HG03095 (cell line): ENCODE results near the gene NELFCD.
"Not testable (repeated sequence)": the region's sequence is repeated elsewhere in the genome, so short reads cannot be mapped to it uniquely, and the experiment has no call there.

ENCODE experiments used
- ATAC-seq: cut with Tn5 transposase; IDR thresholded peaks from one replicate; pipeline ENCODE4 v1.9.1; 2021; ENCODE audit warnings: moderate library complexity; ENCODE audit not compliant: unreplicated experiment

The NELFCD gene

GRCh38 chr20:59007665-59008511 lies 26.8 kb downstream of the NELFCD start:
- peak; percentile 37 for ATAC-seq

DNA sequence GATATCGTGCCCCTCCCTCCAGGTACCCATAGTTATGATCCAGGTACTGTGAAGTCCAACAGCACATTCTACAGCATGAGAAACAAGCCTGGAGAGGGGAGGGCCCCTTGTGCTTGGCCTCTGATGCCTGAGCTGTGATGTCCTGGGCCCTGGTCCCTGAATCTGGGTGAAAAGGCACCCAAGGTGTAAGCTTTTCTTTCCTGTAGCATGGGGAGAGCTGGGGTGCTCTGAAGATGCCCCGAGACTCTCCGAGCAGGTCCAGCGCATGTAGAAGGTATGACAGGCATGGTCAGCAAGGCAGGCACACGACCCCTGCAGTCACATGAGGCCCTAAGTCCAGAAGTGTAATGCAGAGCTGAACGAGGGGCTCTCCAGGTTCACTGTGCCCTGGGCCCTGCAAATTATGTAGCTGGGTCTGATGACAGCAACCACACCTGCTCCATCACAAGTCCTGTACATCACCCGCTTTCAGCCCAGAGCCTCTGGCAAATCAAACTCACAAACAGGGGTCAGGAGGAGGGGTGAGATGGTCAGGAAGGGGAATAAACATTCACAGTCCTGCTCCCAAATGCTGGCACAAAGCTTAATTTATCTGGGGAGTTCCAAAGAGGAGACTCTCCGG lies 27.8 kb downstream of the NELFCD start:
- ATAC-seq: no peak

GRCh38 chr20:59010321-59010994 lies 29.4 kb downstream of the NELFCD start:
- no peak for ATAC-seq

GRCh38 chr20:59010995-59011873 lies 30.2 kb downstream of the NELFCD start:
- no peak for ATAC-seq

- not testable (repeated sequence) for ATAC-seq
Observed at GRCh38 chr20:59011874-59012157, 30.8 kb downstream of the NELFCD start.

DNA sequence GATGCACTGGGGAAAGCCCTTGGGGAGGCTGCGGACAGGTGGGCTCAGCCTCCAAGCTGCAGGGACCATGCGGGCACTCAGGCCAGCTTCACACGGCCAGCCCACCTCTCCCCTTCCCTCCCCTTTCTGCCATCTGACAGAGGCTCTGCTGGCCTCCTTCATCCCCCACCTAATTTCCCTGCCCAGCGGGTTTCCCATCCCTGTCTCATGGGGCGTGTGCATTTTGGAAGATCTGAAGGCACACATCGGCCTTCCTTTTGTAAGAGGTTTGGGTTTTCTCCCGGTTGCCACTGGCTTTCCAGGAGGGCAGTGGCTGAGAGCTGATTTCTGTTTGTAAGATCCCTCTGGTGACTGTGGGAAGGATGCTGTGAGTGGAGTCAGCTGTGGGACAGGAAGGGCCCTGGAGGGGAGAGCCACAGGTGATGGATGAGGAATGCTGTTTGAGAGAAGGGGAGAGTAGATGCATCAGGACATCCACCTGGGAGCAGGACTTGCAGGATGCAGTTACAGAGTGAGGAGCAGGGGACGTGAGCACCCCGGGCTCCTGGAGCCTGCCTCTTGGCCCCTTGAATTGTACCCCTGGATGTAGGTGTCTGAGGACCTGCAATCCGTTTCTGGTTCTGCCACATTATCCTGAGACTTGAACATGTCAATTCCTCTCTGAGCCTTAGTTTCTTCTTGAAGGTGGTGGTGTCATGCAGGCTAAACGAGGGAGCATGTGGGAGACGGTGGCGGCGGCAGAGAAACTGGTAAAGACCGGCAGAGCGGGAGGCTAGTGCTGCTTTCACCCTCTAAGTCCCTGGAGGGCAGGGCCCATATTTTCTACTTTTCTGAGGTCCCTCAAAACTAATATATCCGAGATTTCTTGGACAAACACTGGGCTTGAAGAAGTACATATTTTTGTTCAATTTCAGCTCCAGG lies 32.2 kb downstream of the NELFCD start:
- no peak for ATAC-seq

DNA sequence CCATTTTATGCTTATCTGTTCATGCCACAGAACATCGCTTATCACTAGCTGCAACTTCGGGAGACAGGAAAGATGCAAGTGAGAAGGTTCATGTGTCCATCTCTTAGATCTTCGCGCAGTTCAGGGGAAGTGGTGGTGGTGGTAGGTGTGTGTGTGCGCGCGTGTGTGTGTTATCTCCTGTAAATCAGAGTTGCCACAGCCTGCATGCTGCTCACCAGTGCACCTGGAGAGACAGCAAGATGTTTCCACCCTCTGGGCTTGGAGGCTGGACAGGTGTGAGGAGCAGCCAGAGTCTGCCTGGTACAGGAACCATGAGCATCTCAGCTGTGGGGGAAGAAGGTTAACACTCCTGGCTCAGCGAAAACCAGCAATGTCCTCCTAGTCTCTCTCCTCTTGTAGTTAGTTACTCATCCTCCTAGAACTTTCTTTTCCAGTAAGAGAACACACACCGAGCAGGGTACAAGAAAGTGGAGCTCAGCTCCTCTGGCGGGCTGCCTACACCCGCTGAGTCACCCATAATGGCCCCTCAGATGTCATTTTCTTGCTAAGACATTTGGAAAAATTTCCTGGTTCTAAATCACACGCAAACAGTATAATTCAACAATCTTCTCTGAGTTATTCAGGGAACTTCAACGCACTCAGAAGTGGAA lies 33.0 kb downstream of the NELFCD start:
- ATAC-seq: no peak

DNA sequence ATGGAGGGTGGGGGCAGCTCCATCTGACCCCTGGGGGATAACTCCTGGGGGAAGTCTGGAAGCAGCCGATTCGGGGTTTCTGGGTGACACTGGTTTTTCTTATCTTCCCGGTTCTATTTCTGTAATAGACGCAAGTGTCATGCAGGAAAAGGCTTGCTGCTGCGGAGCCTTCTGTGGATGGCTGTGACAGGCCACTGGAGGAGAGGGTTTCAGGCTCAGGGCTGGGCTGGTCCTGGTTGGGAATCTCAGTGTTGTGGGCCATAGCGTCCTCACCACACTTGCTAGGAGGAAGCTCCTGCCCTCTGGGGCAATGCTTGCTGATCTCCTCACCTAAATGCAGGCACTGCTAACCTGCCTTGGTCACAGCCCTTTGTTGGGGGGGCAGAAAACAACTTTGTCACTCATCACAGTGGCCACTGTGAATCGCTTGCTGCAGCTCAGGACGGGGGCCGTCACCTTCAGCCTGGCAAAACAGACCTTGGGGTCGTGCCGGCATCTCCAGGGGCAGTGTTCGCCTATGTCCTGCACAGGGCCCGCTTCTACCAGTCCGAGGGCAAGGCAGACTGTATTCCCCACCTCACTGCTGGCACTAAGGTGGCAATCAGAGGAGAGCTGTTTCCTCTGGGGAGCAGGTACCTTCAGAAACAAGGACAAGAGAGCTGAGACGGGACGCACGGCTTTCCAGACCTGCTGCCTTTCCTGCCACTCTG lies 33.8 kb downstream of the NELFCD start:
- ATAC-seq: no peak

DNA sequence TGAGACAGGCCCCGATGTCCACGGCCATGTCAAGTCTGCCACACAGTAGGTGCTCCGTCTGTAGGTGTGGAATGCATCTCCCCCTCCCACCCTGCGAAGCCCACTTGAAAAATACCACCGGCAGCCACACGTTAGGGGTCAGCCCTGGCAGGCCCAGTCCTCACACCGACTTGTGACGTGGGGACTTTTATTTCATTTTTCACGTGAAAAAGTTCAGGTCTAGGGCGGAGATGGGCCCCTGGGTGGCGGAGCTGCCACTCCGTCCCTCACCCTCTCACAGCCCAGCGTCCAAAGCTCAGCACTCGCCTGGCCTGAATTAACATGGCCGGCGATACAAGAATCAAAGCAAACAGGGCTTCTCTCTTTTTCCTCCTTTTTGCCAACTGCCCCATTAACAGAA lies 34.4 kb downstream of the NELFCD start:
- no peak for ATAC-seq

GRCh38 chr20:59015812-59016711 lies 35.0 kb downstream of the NELFCD start:
- no peak for ATAC-seq

DNA sequence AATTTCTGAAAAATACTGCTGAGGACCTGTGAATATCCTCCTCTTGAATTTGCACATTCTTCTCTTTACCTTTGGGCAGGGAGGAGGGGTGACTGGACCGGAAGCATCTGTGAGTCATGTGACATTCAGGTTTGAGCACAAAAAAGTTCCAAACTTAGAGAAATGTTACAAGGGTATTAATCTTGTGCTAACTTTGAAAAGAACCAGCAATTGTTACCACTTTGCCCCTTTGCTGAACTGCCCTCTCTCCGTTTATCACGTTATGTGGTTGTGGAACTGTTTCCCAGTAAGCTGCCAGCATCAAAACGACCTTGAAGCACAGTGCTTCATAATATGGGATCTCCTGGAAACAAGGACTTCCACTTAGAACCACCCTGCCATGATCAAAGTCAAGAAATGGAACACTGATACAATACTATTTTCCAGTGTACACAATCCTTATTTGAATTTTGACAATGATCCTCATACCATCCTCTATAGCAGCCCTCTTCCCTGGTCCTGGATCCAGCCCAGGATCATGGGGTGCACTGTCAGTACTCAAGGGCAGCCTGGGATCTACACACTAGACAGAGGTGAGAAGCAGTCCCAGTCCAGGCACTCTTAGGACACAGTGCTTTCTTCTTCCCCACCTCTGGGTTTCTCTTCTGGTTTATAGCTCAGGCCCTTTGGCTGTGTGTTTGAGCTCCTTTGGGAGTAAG lies 35.9 kb downstream of the NELFCD start:
- no peak for ATAC-seq

DNA sequence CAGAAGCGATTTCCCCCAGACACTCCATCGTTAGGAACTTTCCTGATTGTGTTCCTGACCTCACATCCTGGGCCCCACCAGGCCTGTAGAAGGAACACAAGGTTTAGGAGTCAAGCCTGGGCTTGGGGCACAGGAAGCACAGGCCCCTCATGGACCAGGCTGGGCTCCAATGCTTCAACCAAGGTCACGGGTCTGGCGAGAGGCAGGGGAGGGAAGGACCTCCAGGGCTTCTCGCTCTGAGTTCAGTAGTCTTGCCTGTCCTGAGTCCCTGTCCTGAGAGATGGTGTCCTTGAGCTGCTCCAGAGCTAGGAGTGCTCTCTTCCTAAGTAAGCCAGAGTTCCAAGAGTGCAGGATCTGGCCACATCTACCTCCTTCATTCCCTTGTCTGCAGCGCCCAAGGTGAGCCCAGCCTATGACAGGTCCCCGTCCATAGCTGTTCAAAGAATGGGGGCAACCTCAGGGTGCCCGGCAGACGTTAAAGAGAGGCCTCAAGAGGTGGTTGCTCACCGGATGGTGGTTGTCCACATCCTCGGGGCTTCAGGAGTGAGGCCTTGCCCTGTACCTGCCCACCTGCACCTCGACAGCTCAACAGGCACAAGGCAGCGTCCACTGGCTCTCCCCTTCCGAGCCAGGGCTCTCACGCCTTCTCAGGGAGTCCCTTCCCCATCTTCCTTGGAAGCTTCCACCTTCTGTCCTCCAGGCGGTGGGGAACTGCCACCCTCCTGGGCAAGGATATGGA lies 36.6 kb downstream of the NELFCD start:
- no peak for ATAC-seq

DNA sequence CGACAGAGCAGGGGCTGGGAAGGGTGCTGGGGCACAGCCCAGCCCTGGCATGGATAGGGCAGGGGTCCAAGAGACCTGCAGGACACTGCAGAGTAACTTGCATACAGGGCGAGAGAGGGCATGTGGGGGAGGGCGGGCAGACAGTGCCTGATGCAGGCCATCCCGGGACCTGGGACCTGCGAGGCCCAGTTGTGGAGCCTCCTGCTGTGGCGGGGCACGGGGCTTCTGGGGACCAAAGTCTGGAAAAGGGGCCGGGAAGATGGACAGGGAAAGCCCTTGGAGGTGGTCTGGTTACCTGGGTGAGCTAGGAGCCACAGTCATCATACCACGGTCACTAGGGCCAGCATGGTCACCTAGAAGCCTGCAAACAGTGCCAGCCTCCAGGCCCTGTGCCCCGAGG lies 37.8 kb downstream of the NELFCD start:
- ATAC-seq: no peak

DNA sequence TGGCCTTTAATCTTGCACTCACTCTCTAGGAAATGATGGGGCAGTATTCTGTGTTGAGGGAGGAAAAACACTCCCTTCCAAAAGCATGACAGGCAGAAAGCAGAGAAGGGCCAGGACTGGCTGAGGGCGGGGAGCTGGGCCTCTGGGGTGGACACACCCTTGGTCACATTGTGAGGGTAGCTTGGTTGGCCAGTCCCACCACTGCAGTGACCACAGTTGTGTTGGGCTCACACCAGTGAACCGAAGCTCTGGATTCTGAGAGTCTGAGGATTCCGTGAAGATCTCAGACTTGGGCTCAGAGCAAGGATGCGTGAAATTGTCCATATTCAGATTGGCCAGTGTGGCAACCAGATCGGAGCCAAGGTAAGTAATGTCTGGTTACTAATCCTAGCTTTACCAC lies 38.2 kb downstream of the NELFCD start, which contains the start of gene TUBB1:
Gene TUBB1, plus strand, starts transcription at position 213 of the 400 bp plus-strand sequence. Its CDS starts 94 bp downstream, at position 307.
- no peak for ATAC-seq

GRCh38 chr20:59020938-59021551 lies 40.0 kb downstream of the NELFCD start:
- ATAC-seq: no peak

DNA sequence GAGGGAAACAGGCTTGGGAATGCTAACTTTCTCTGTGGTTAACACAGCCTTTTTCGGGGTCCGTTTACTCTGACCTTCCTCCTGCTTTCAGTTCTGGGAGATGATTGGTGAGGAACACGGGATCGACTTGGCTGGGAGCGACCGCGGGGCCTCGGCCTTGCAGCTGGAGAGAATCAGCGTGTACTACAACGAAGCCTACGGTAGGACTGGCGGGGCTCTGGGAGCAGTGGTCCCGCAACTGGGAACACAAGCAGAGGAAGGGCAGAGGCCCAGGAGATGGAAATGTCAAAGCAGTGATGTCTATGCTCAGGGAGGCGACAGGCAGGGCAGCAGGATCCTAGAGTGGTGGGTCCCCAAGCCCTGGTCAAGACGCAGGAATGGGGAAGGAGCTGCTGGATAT lies 41.7 kb downstream of the NELFCD start:
- ATAC-seq: no peak
